ENCODE data around the gene GNAI3.

- TF ChIP-seq FOS (IDR thresholded peaks at IDR 0.05; ENCODE audit: borderline replicate concordance, insufficient read depth, low read length) (no peak), POLR2AphosphoS5 (IDR thresholded peaks at IDR 0.05; ENCODE audit: insufficient read depth, low read depth, low read length) (no peak), CTCF (IDR thresholded peaks at IDR 0.05; ENCODE audit: extremely low read depth in 1 of 2, insufficient read depth in 1 of 2, low read depth in 1 of 2, low read length in 2 of 2) (no peak)
Measured at GRCh38 chr1:109598156-109598555, 49.7 kb downstream of the GNAI3 start.

Data from endothelial cell of umbilical vein (primary cell).